ENCODE results near the gene NMRK1.

The NMRK1 gene

GRCh38 chr9:75130172-75130571 is 42.2 kb upstream of the NMRK1 start:
- Histone ChIP-seq H3K4me1 (no peaks in the 10 kb centered on the region), H3K27me3 (no peaks in the 10 kb centered on the region), H3K9me3 (no peaks in the 10 kb centered on the region), H3K4me3 (ENCODE audit: low read depth, low read length) (no peak overlapping the region), H3K36me3 (no peaks in the 10 kb centered on the region)
- no peak for DNase-seq
- TF ChIP-seq CTCF (IDR thresholded peaks at IDR 0.05; ENCODE audit: low read depth, low read length): no peak

- Histone ChIP-seq H3K36me3 (no peaks in the 10 kb centered on the region), H3K4me3 (ENCODE audit: low read depth, low read length) (no peak overlapping the region), H3K4me1 (no peaks in the 10 kb centered on the region), H3K9me3 (no peaks in the 10 kb centered on the region), H3K27me3 (no peaks in the 10 kb centered on the region)
- no peak for TF ChIP-seq CTCF (IDR thresholded peaks at IDR 0.05; ENCODE audit: low read depth, low read length)
- no peak for DNase-seq
Observed at GRCh38 chr9:75128535-75128934, 40.6 kb upstream of the NMRK1 start.

- H3K36me3 ChIP-seq: no peaks in the 10 kb centered on the region
- H3K9me3 ChIP-seq: no peaks in the 10 kb centered on the region
- no peak overlapping the region for H3K4me3 ChIP-seq (ENCODE audit: low read depth, low read length)
- H3K27me3 ChIP-seq: no peaks in the 10 kb centered on the region
- DNase-seq: no peak
- no peaks in the 10 kb centered on the region for H3K4me1 ChIP-seq
- no peak for TF ChIP-seq CTCF (IDR thresholded peaks at IDR 0.05; ENCODE audit: low read depth, low read length)
Observed at GRCh38 chr9:75123696-75124095, 35.7 kb upstream of the NMRK1 start.

- no peaks in the 10 kb centered on the region for H3K9me3 ChIP-seq
- H3K4me1 ChIP-seq: no peaks in the 10 kb centered on the region
- no peak for TF ChIP-seq CTCF (IDR thresholded peaks at IDR 0.05; ENCODE audit: low read depth, low read length)
Observed at GRCh38 chr9:75121914-75122558, 34.1 kb upstream of the NMRK1 start.

GRCh38 chr9:75120686-75121085 is 32.7 kb upstream of the NMRK1 start:
- DNase-seq: no peak
- Histone ChIP-seq H3K36me3 (no peaks in the 10 kb centered on the region), H3K27me3 (no peaks in the 10 kb centered on the region), H3K4me3 (ENCODE audit: low read depth, low read length) (no peak overlapping the region), H3K4me1 (no peaks in the 10 kb centered on the region), H3K9me3 (no peaks in the 10 kb centered on the region)
- no peak for TF ChIP-seq CTCF (IDR thresholded peaks at IDR 0.05; ENCODE audit: low read depth, low read length)

More at GRCh38 chr9:75121914-75122558, 34.1 kb upstream of the NMRK1 start:
- no peak overlapping the region for H3K4me3 ChIP-seq (ENCODE audit: low read depth, low read length)
- no peak for DNase-seq
- H3K27me3 ChIP-seq: no peaks in the 10 kb centered on the region
- no peaks in the 10 kb centered on the region for H3K36me3 ChIP-seq

- Histone ChIP-seq H3K9me3 (no peaks in the 10 kb centered on the region), H3K4me1 (no peaks in the 10 kb centered on the region), H3K27me3 (no peaks in the 10 kb centered on the region), H3K36me3 (no peaks in the 10 kb centered on the region), H3K4me3 (ENCODE audit: low read depth, low read length) (no peak overlapping the region)
- TF ChIP-seq CTCF (IDR thresholded peaks at IDR 0.05; ENCODE audit: low read depth, low read length): no peak
- DNase-seq: no peak
Observed at GRCh38 chr9:75117564-75117963, 29.6 kb upstream of the NMRK1 start.

All from BE2C (cell line).